K562 (cell line): ENCODE results near the gene GALT. TPM values are rescaled to one million over a fixed set of nuclear protein-coding genes. Genes with fewer than 3 reads are reported as not detected.
A peak's percentile ranks its signal among the peaks of the same experiment; 100 is the strongest.

Experiments used
- MITF ChIP-seq: IDR thresholded peaks from 2 replicates; pipeline ENCODE4 v1.6.1; 2014; ENCODE audit warnings: antibody characterized with exemption
- PHB ChIP-seq: fragments of 250-450 bp; sonication (Bioruptor Pico); IDR thresholded peaks from 2 replicates; pipeline ENCODE4 v1.5.0; 2021
- SAP30 ChIP-seq: fragments of 200-600 bp; sonication (generic); IDR thresholded peaks from 2 replicates; pipeline ENCODE4 v1.6.1; 2012; ENCODE audit warnings: borderline replicate concordance, low read depth, mild to moderate bottlenecking, moderate library complexity, low read length, control low read depth, inconsistent platforms; ENCODE audit not compliant: insufficient read depth, poor library complexity, severe bottlenecking
- SREBF1 ChIP-seq: fragments of 150-350 bp; IDR thresholded peaks from 2 replicates; pipeline ENCODE4 v1.6.1; 2014; ENCODE audit warnings: antibody characterized with exemption, low read depth, low read length, borderline replicate concordance
- TAF1 ChIP-seq: IDR thresholded peaks from 2 replicates; pipeline ENCODE4 v1.6.1; 2011; ENCODE audit warnings: mild to moderate bottlenecking, low read length, moderate library complexity; ENCODE audit not compliant: insufficient read depth, control insufficient read depth, severe bottlenecking; ENCODE audit errors: extremely low read depth
- U2AF1 ChIP-seq: fragments of 200-400 bp; formaldehyde crosslinking; optimal IDR thresholded peaks from 2 replicates; pipeline ENCODE3; 2017; ENCODE audit warnings: mild to moderate bottlenecking, low read depth, low read length, moderate library complexity
- ZNF143 ChIP-seq: sonication (generic); formaldehyde crosslinking; IDR thresholded peaks from 2 replicates; pipeline ENCODE4 v1.9.0; 2022; ENCODE audit warnings: mild to moderate bottlenecking, missing genetic modification reagents
- ZNF592 ChIP-seq: fragments of 450-650 bp; IDR thresholded peaks from 2 replicates; pipeline ENCODE4 v1.6.1; 2017; ENCODE audit warnings: antibody characterized with exemption, mild to moderate bottlenecking
- polyA plus RNA-seq, 8 experiments: library from polyadenylated mRNA; depleted of rRNA in 4 of 8; stranded (reverse) in 5 of 8; unstranded in 3 of 8; fragments of >200 nt; fragmentation: Nextera tagmentation in 2 of 8; fragmentation: Illumina TruSeq in 1 of 8; extraction: Ambion mirVana in 2 of 8; extraction: Trizol in 1 of 8; gene quantifications; 2 replicates each; pipeline versions ENCODE4 v1.2.1 to v1.2.3, GENCODE V29; 2011 to 2014; ENCODE audit warnings: inconsistent platforms in 1 of 8, missing spikeins in 1 of 8
- total RNA-seq, 7 experiments: library from RNA; depleted of rRNA in 6 of 7; stranded (reverse); fragments of >200 nt in 6 of 7; fragmentation: Illumina TruSeq in 2 of 7; extraction: Trizol in 2 of 7; gene quantifications; 2 replicates each; pipeline versions ENCODE4 v1.2.1 to v1.2.3, GENCODE V29; 2011 to 2021; ENCODE audit warnings: low replicate concordance in 1 of 7
- TF ChIP-seq, protein P1 (sequence below): fragments of 450-650 bp; IDR thresholded peaks from 2 replicates; pipeline ENCODE4 v1.6.1; 2016; ENCODE audit warnings: low read depth
- TF ChIP-seq, protein P2 (sequence below), 2 experiments: fragments of 450-650 bp; IDR thresholded peaks; 2 replicates each; pipeline ENCODE4 v1.6.1; 2016

GALT gene
- total and polyA plus RNA-seq, 9 of the 15 experiments (the other 6 are each of a cell fraction or from before 2014, with no cell fraction given) = 7.3 to 29.2 (median 15.6) TPM

DNA sequence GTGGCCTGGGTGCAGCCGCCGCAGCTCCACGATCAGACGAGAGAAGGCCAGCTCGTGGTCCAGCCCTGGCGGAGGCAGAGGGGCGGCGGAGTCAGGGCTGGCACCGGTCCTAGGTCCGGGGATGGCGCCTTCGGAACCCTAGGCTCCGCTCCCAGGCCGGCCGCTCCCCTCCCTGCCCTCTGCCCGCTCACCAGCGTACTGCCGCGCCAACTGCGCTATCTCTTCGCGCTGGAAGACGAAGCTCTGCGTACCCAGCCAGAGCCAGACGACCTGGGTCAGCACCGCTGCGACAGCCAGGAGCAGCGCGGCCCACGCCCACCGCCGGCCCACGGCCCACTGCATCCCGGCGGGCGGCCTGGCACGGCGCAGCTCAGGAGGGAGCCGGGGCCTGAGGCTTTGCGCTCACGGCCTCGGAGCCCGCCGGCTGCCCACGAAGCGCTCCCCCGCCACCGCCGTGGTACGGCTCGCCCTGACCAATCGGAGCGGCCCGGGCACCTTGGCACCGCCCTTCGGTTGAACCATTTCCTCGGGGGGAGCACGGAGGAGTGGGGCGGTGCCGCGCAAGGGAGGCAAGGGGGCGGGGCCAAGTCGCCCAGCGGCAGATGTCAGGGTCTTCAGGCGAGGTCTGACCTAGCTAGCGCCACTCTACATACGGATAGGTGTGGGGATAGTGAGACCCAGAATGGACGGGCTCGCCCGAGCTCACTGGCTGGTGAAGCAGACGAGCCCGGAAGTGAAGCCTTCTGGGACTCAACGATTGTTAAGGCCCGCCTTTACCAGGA, 8.9 kb upstream of the GALT start, which contains the start of gene SIGMAR1 (continued):
- TF ChIP-seq ZNF592 (peak; percentile 56; the same call in 1 of the 2 replicates), PHB (no peak), TAF1 (no peak), ZNF143 (CRISPR knock-in tag) (no peak), SREBF1 (0 out of 2 replicates have a peak, but pooled peaks have one; percentile 16), SAP30 (no peak), U2AF1 (no peak), MITF (no peak)
- TF ChIP-seq, protein P1, sequence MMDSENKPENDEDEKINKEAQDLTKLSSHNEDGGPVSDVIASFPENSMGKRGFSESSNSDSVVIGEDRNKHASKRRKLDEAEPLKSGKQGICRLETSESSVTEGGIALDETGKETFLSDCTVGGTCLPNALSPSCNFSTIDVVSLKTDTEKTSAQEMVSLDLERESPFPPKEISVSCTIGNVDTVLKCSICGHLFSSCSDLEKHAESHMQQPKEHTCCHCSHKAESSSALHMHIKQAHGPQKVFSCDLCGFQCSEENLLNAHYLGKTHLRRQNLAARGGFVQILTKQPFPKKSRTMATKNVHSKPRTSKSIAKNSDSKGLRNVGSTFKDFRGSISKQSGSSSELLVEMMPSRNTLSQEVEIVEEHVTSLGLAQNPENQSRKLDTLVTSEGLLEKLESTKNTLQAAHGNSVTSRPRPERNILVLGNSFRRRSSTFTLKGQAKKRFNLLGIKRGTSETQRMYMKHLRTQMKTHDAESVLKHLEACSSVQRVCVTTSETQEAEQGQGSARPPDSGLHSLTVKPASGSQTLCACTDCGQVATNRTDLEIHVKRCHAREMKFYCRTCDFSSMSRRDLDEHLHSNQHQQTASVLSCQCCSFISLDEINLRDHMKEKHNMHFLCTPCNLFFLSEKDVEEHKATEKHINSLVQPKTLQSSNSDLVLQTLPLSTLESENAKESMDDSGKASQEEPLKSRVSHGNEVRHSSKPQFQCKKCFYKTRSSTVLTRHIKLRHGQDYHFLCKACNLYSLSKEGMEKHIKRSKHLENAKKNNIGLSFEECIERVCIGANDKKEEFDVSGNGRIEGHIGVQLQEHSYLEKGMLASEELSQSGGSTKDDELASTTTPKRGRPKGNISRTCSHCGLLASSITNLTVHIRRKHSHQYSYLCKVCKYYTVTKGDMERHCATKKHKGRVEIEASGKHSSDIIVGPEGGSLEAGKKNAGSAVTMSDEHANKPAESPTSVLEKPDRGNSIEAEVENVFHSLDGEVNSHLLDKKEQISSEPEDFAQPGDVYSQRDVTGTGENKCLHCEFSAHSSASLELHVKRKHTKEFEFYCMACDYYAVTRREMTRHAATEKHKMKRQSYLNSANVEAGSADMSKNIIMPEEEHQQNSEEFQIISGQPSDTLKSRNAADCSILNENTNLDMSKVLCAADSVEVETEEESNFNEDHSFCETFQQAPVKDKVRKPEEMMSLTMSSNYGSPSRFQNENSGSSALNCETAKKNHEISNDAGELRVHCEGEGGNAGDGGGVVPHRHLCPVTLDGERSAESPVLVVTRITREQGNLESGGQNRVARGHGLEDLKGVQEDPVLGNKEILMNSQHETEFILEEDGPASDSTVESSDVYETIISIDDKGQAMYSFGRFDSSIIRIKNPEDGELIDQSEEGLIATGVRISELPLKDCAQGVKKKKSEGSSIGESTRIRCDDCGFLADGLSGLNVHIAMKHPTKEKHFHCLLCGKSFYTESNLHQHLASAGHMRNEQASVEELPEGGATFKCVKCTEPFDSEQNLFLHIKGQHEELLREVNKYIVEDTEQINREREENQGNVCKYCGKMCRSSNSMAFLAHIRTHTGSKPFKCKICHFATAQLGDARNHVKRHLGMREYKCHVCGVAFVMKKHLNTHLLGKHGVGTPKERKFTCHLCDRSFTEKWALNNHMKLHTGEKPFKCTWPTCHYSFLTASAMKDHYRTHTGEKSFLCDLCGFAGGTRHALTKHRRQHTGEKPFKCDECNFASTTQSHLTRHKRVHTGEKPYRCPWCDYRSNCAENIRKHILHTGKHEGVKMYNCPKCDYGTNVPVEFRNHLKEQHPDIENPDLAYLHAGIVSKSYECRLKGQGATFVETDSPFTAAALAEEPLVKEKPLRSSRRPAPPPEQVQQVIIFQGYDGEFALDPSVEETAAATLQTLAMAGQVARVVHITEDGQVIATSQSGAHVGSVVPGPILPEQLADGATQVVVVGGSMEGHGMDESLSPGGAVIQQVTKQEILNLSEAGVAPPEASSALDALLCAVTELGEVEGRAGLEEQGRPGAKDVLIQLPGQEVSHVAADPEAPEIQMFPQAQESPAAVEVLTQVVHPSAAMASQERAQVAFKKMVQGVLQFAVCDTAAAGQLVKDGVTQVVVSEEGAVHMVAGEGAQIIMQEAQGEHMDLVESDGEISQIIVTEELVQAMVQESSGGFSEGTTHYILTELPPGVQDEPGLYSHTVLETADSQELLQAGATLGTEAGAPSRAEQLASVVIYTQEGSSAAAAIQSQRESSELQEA = no peak
- TF ChIP-seq, protein P2, sequence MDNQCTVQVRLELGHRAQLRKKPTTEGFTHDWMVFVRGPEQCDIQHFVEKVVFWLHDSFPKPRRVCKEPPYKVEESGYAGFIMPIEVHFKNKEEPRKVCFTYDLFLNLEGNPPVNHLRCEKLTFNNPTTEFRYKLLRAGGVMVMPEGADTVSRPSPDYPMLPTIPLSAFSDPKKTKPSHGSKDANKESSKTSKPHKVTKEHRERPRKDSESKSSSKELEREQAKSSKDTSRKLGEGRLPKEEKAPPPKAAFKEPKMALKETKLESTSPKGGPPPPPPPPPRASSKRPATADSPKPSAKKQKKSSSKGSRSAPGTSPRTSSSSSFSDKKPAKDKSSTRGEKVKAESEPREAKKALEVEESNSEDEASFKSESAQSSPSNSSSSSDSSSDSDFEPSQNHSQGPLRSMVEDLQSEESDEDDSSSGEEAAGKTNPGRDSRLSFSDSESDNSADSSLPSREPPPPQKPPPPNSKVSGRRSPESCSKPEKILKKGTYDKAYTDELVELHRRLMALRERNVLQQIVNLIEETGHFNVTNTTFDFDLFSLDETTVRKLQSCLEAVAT (IDR thresholded peaks at IDR 0.05) = no peak
